ENCODE measurements around the gene XRCC5. TPM values are rescaled to one million over a fixed set of nuclear protein-coding genes. Genes with fewer than 3 reads are reported as not detected.

XRCC5 gene
- total RNA-seq, 3 donors from 2014 or later = 169 to 207 (median 175) TPM

DNA sequence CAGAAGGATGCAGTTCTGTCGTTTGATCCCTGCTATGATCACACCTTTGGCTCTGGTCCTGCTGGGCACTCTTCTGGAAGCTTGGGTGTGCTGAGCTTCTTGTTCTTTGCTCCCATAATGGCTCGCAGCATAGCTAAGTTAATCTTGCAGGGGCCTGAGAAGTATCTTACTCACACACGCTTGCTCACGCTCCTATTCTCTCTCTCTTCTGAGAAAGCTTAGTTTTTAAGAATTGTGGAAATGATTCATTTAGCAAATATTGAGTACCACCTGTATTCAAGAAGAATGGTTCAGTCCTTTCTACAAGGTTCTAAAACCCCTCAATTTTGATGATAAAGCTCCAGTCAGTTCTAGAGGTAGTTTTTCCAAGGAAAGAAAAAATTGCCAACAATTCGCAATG, 40.6 kb downstream of the XRCC5 start:
- peaks cover 19% of the 10 kb centered on the region for H3K36me3 ChIP-seq (ENCODE audit: low read depth)
- no peaks in the 10 kb centered on the region for H3K4me1 ChIP-seq (ENCODE audit: low read depth)
- H3K4me3 ChIP-seq = no peak overlapping the region
- TF ChIP-seq, protein P1, sequence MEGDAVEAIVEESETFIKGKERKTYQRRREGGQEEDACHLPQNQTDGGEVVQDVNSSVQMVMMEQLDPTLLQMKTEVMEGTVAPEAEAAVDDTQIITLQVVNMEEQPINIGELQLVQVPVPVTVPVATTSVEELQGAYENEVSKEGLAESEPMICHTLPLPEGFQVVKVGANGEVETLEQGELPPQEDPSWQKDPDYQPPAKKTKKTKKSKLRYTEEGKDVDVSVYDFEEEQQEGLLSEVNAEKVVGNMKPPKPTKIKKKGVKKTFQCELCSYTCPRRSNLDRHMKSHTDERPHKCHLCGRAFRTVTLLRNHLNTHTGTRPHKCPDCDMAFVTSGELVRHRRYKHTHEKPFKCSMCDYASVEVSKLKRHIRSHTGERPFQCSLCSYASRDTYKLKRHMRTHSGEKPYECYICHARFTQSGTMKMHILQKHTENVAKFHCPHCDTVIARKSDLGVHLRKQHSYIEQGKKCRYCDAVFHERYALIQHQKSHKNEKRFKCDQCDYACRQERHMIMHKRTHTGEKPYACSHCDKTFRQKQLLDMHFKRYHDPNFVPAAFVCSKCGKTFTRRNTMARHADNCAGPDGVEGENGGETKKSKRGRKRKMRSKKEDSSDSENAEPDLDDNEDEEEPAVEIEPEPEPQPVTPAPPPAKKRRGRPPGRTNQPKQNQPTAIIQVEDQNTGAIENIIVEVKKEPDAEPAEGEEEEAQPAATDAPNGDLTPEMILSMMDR (IDR thresholded peaks at IDR 0.05) = no peak
- H3K9me3 ChIP-seq = no peaks in the 10 kb centered on the region
- intact Hi-C loops (cut with DNase I, micrococcal nuclease) = no loop called here
- DNase-seq (no peak), ATAC-seq (no peak)

DNA sequence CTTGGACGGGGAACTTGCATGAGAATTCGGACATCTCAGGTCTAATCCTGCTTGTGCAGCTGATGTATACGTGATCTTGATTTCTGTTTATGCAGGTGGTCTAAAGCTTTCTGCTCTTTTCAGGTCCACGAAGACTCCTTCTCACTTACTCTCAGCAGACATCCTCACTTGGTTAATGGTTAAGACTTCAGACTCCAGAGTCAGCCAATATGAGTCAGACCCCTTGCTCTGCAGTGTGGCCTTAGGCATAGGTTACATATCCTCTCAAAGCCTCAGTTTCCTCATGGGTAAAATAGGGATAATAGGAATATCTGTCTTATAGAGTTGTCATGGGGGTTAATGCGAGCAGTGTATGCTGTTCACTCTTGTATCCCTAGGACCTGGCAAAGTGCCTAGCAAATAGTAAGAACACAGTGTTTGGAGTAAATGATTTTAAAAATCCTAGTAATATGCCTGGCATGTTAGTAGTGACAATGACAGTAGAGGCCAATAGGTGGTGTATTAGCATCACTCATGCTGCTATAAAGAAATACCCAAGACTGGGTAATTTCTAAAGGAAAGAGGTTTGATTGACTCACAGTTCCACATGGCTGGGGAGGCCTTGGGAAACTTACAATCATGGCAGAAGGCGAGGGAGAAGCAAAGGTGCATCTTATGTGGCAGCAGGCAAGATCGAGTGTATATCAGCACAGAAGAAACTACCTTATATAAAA, 42.3 kb downstream of the XRCC5 start:
- no peaks in the 10 kb centered on the region for H3K9me3 ChIP-seq
- DNase-seq (no peak), ATAC-seq (no peak)
- TF ChIP-seq, protein P1 (IDR thresholded peaks at IDR 0.05) = no peak
- H3K36me3 ChIP-seq (ENCODE audit: low read depth) = peaks cover 19% of the 10 kb centered on the region
- H3K4me3 ChIP-seq = no peak overlapping the region
- no peaks in the 10 kb centered on the region for H3K4me1 ChIP-seq (ENCODE audit: low read depth)
- intact Hi-C loops (cut with DNase I, micrococcal nuclease) = no loop called here

DNA sequence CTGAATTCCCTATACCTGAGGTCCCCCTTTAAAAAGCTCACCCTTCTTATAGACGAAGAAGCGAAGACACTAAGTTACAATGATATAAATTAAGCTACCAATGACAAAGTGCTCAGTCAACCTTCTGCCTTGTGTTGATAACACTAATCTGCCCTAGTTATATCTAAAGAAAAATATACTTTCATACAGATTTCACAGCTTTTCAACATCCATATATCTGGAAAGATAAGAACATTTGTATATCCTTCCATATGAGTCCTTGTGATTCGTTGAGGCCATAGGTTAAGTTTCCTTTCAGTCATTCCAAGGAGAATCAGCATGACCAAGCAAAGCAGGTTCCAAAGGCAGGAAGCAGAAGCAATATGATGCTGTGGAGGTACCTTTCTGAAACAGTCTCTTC, 46.8 kb downstream of the XRCC5 start:
- peaks cover under 1% of the 10 kb centered on the region for H3K36me3 ChIP-seq (ENCODE audit: low read depth)
- ATAC-seq (no peak), DNase-seq (no peak)
- H3K4me1 ChIP-seq (ENCODE audit: low read depth) = no peaks in the 10 kb centered on the region
- TF ChIP-seq, protein P1 (IDR thresholded peaks at IDR 0.05) = no peak
- intact Hi-C loops (cut with DNase I, micrococcal nuclease) = no loop called here
- no peaks in the 10 kb centered on the region for H3K9me3 ChIP-seq
- H3K4me3 ChIP-seq = no peak overlapping the region

DNA sequence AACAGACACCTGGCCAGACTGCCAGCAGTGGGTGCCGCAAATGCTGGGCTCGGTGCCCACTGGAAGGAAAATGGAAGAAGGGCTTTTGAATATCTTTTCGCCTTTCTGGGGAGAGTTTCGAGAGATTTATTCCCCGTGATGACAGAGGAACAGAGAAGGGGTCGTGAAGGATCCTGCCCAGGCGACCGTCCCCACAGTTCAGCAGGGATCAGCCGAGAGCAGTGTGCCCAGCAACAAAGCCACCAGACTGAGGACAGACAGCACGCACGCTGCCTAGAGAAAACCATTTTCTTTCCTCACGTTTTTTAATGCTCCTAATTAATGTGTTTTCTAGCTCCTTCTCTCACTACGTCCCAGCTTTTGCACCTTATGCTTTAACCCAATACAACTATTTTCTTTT, 47.7 kb downstream of the XRCC5 start:
- no peak for DNase-seq
- TF ChIP-seq, protein P1 (IDR thresholded peaks at IDR 0.05) = no peak
- intact Hi-C loops (cut with DNase I, micrococcal nuclease) = no loop called here
- H3K9me3 ChIP-seq = no peaks in the 10 kb centered on the region
- no peak overlapping the region for H3K4me3 ChIP-seq
- no peak for ATAC-seq
- H3K4me1 ChIP-seq (ENCODE audit: low read depth) = no peaks in the 10 kb centered on the region
- H3K36me3 ChIP-seq (ENCODE audit: low read depth) = no peaks in the 10 kb centered on the region

DNA sequence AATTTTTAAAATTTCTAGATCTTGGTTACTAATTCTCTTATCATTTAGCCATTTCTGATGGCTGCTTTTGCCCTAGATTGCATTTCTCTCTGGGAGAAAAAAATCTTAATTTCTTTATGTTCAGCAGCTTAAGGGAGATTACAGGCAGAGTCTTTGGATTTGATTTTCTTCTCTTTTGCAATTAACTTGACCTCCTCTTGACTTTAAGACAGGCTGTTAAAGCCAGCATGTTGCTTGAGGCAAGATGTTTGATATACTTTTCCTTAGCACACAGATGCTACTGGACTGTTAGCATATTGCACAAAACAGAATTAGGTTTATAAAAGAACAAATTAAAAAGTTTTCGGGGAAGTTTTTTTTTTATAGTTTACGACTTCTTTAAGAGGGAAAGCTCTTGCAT, 50.0 kb downstream of the XRCC5 start:
- no peaks in the 10 kb centered on the region for H3K4me1 ChIP-seq (ENCODE audit: low read depth)
- H3K36me3 ChIP-seq (ENCODE audit: low read depth) = peaks cover 2% of the 10 kb centered on the region
- intact Hi-C loops (cut with DNase I, micrococcal nuclease) = no loop called here
- DNase-seq (no peak), ATAC-seq (no peak)
- H3K4me3 ChIP-seq = no peak overlapping the region
- TF ChIP-seq, protein P1 (IDR thresholded peaks at IDR 0.05) = no peak
- no peaks in the 10 kb centered on the region for H3K9me3 ChIP-seq

DNA sequence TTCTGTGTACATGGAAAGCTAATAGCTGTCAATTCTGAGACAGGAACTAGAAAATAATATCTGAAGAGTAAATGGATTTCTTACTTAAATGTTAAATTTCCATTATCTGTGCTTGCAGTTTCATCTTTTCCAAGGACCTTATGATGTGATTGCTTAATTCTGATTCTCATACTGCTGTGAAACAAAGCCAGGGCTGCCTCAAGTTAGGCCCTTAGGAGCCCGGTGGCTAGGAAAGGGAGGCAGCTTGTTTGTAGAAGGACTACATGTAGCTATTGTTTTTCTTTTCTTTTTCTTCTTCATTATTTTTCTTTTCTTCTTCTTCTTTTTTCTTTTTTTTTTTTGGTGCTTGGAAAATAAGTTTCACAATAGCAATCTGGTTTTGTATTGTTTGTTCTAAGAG, 50.5 kb downstream of the XRCC5 start:
- Histone ChIP-seq H3K4me1 (ENCODE audit: low read depth) (no peaks in the 10 kb centered on the region), H3K9me3 (no peaks in the 10 kb centered on the region), H3K4me3 (no peak overlapping the region), H3K36me3 (ENCODE audit: low read depth) (peaks cover 6% of the 10 kb centered on the region)
- ATAC-seq = no peak
- no peak for DNase-seq
- TF ChIP-seq, protein P1 (IDR thresholded peaks at IDR 0.05) = no peak
- intact Hi-C loops (cut with DNase I, micrococcal nuclease) = no loop called here

All from mucosa of descending colon (tissue), 3 donors.